Measurements from ENCODE around the gene GNAO1. TPM values are rescaled to one million over a fixed set of nuclear protein-coding genes. Genes with fewer than 3 reads are reported as not detected.

GNAO1 gene
- total and polyA plus RNA-seq, 2 of the 13 experiments (the other 11 are each of a cell fraction or from before 2014, with no cell fraction given) = not detected

DNA sequence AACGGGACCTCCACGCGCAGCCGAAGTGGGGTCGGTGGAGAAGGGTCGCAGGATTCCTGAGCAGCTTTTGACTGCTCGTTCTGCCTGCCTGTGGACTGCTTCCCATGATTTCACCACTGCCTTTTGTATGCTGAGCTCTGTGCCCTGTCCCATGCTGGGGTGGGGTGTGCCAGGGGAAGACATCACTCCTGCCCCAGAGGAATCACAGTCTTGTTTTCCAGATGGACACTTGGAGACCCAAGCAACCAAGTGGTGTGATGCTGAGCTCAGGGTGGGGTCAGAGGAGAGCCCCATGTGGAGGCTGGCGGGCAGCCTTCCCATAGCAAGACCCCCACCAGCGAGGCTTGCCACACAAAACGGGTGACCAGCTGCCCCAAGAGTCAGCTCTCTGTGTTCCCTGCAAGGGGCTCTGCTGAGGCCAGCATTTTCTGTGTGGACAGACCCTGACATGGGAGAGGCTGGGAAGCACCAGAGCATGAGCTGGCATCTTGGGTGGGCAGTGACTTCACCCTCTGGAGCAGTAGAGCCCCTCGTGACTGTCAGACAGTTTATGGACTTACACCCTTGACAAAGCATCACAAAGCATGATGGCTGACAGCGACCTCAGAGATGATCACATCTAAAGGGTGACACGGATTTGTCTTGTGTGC lies 111.9 kb downstream of the GNAO1 start:
- Histone ChIP-seq H3K36me3 (replicated peaks in 1 of 2; ENCODE audit: control insufficient read depth in 1 of 2, insufficient read depth in 2 of 2, low read length in 2 of 2) (no peaks in the 10 kb centered on the region), H3K79me2 (ENCODE audit: insufficient read depth, low read length) (no peaks in the 10 kb centered on the region), H3K4me1 (ENCODE audit: insufficient read depth, low read length) (peaks cover 10% of the 10 kb centered on the region; the same call in 1 of the 2 replicates), H3K4me2 (ENCODE audit: low read depth, low read length) (no peak overlapping the region), H3K9me3 (ENCODE audit: low read length) (no peaks in the 10 kb centered on the region), H2AFZ (ENCODE audit: low read length) (no peak overlapping the region), H4K20me1 (ENCODE audit: insufficient read depth, low read length) (no peaks in the 10 kb centered on the region), H3K27me3 (ENCODE audit: control insufficient read depth in 1 of 2, insufficient read depth in 2 of 2, low read length in 2 of 2) (peaks cover 2 to 10% of the 10 kb centered on the region in 2 experiments; a peak in 3 of 5 replicates), H3K27ac (ENCODE audit: extremely low read length, insufficient read depth, low read length) (no peak overlapping the region), H3K9ac (ENCODE audit: insufficient read depth, low read depth, low read length) (no peak overlapping the region), H3K4me3 (replicated peaks in 1 of 3; ENCODE audit: insufficient read depth in 1 of 3, low read depth in 2 of 3, low read length in 3 of 3) (no peak overlapping the region)
- 59% methylated on average over 8 of the region's 13 CpGs for WGBS (ENCODE audit: low lambda C conversion rate)
- POLR2A ChIA-PET = no interaction called here
- BruUV-seq (replicated peaks) = no TSS peak
- intact Hi-C loops (cut with micrococcal nuclease; ENCODE audit: unreplicated experiment) (no loop called here), in situ Hi-C loops (cut with HindIII; ENCODE audit: extremely low pct_ligation_motif_present, low pct_unique_long_range_greater_than_20kb) (loop anchor here (25.0 kb wide), 1 partner anchor 841 kb away; no protein-coding TSS in a partner anchor)
- TF ChIP-seq ZBTB42 (CRISPR knock-in tag; IDR thresholded peaks at IDR 0.05) (no peak), ZNF121 (CRISPR knock-in tag; IDR thresholded peaks at IDR 0.05) (no peak), PRPF4 (IDR thresholded peaks at IDR 0.05; ENCODE audit: low read depth, low read length, poor library complexity, severe bottlenecking) (no peak)
- DNase-seq (ENCODE audit: low spot score) = no peak
- CTCF ChIA-PET (ENCODE audit: low intra/inter-chr PET ratio, low total read pairs) = no interaction called here
- no peak for FAIRE-seq
- ATAC-seq = no peak

DNA sequence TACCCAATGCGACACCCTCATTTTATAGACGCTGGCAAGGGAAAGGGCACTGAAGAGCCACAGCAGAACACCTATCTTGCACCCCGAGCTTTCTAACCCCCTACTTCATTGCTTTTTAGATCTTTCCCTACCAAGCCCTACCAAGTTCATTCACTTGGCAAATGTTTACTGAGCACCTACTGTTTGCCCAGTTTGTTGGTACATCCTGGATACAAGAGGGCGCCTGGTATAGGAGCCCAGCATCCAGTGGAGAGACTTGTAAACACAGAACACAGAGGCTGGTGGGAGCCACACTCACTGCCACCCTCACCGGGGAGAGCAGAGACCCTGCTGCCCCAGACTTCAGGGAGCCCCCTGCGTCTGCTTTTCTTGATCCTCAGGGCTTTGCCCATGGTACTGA lies 112.6 kb downstream of the GNAO1 start:
- intact Hi-C loops (cut with micrococcal nuclease; ENCODE audit: unreplicated experiment) = no loop called here
- CTCF ChIA-PET (ENCODE audit: low intra/inter-chr PET ratio, low total read pairs) = no interaction called here
- TF ChIP-seq NFATC3 (CRISPR knock-in tag; IDR thresholded peaks at IDR 0.05) = no peak
- TF ChIP-seq, protein P1, sequence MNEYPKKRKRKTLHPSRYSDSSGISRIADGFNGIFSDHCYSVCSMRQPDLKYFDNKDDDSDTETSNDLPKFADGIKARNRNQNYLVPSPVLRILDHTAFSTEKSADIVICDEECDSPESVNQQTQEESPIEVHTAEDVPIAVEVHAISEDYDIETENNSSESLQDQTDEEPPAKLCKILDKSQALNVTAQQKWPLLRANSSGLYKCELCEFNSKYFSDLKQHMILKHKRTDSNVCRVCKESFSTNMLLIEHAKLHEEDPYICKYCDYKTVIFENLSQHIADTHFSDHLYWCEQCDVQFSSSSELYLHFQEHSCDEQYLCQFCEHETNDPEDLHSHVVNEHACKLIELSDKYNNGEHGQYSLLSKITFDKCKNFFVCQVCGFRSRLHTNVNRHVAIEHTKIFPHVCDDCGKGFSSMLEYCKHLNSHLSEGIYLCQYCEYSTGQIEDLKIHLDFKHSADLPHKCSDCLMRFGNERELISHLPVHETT (CRISPR knock-in tag; conservative IDR thresholded peaks at IDR 0.05) = no peak
- TF ChIP-seq SRSF9 (IDR thresholded peaks at IDR 0.05; ENCODE audit: borderline replicate concordance, insufficient read depth, low read depth, low read length, poor library complexity, severe bottlenecking) = no peak
- TF ChIP-seq, protein P2, sequence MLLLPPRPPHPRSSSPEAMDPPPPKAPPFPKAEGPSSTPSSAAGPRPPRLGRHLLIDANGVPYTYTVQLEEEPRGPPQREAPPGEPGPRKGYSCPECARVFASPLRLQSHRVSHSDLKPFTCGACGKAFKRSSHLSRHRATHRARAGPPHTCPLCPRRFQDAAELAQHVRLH (CRISPR knock-in tag; IDR thresholded peaks at IDR 0.05; ENCODE audit: borderline replicate concordance, low read depth) = no peak
- no peak for TF ChIP-seq ZNF660 (CRISPR knock-in tag; IDR thresholded peaks at IDR 0.05; ENCODE audit: borderline replicate concordance, low read depth)
- no peak for TF ChIP-seq BCL6 (CRISPR knock-in tag; IDR thresholded peaks at IDR 0.05)
- Histone ChIP-seq H3K9me3 (ENCODE audit: low read length) (no peaks in the 10 kb centered on the region), H3K27me3 (ENCODE audit: control insufficient read depth in 1 of 2, insufficient read depth in 2 of 2, low read length in 2 of 2) (peaks cover 2 to 10% of the 10 kb centered on the region in 2 experiments; a peak in 3 of 5 replicates), H3K36me3 (replicated peaks in 1 of 2; ENCODE audit: control insufficient read depth in 1 of 2, insufficient read depth in 2 of 2, low read length in 2 of 2) (no peaks in the 10 kb centered on the region), H3K9ac (ENCODE audit: insufficient read depth, low read depth, low read length) (no peak overlapping the region), H2AFZ (ENCODE audit: low read length) (no peak overlapping the region), H3K4me2 (ENCODE audit: low read depth, low read length) (no peak overlapping the region), H3K27ac (ENCODE audit: extremely low read length, insufficient read depth, low read length) (no peak overlapping the region), H3K4me3 (replicated peaks in 1 of 3; ENCODE audit: insufficient read depth in 1 of 3, low read depth in 2 of 3, low read length in 3 of 3) (no peak overlapping the region), H3K4me1 (ENCODE audit: insufficient read depth, low read length) (peaks cover 10% of the 10 kb centered on the region; the same call in 1 of the 2 replicates), H4K20me1 (ENCODE audit: insufficient read depth, low read length) (no peaks in the 10 kb centered on the region), H3K79me2 (ENCODE audit: insufficient read depth, low read length) (no peaks in the 10 kb centered on the region)
- DNase-seq (ENCODE audit: low spot score) (no peak), ATAC-seq (no peak), FAIRE-seq (no peak)
- 32% methylated on average over 6 of the region's 6 CpGs for WGBS (ENCODE audit: low lambda C conversion rate)
- in situ Hi-C loops (cut with HindIII; ENCODE audit: extremely low pct_ligation_motif_present, low pct_unique_long_range_greater_than_20kb) = loop anchor here (25.0 kb wide), 1 partner anchor 842 kb away; no protein-coding TSS in a partner anchor
- no TSS peak for BruUV-seq (replicated peaks)
- POLR2A ChIA-PET = no interaction called here

Measured in HepG2 (cell line).